Small intestine (tissue), 7 donors: ENCODE data around the gene NEK9. TPM values are rescaled to one million over a fixed set of nuclear protein-coding genes. Genes with fewer than 3 reads are reported as not detected.

Experiments used
- DNase-seq, 2 donors: peaks; one replicate each; pipeline versions ENCODE4 v3.0.0 to v3.0.0-alpha.2; 2013
- FAIRE-seq: peaks from 2 replicates; lab custom pipeline; 2012; peaks lifted over from hg19 to GRCh38; lab: Jason Lieb, UNC
- H3K27ac ChIP-seq, 3 donors: one replicate each; pipeline ENCODE4 v1.5.1; 2013; ENCODE audit warnings: low read length in 2 of 3, mild to moderate bottlenecking in 2 of 3, control low read depth in 1 of 3, inconsistent platforms in 1 of 3, low read depth in 1 of 3, moderate library complexity in 1 of 3
- H3K27me3 ChIP-seq, 3 donors: one replicate each; pipeline ENCODE4 v1.6.1; 2013; ENCODE audit warnings: low read length in 3 of 3, inconsistent platforms in 1 of 3; ENCODE audit not compliant: control insufficient read depth in 3 of 3, insufficient read depth in 3 of 3
- H3K36me3 ChIP-seq, 3 donors: one replicate each; pipeline ENCODE4 v1.6.1; 2013; ENCODE audit warnings: low read length in 3 of 3, inconsistent platforms in 1 of 3, low read depth in 1 of 3, mild to moderate bottlenecking in 1 of 3, moderate library complexity in 1 of 3; ENCODE audit not compliant: control insufficient read depth in 3 of 3, insufficient read depth in 2 of 3
- H3K4me1 ChIP-seq, 3 donors: one replicate each; pipeline ENCODE4 v1.6.1; 2013; ENCODE audit warnings: low read length in 2 of 3, inconsistent platforms in 1 of 3, low read depth in 1 of 3, mild to moderate bottlenecking in 1 of 3, moderate library complexity in 1 of 3; ENCODE audit not compliant: control insufficient read depth in 3 of 3, insufficient read depth in 2 of 3
- H3K4me3 ChIP-seq, 3 donors: one replicate each; pipeline ENCODE4 v1.5.1; 2013; ENCODE audit warnings: low read length in 3 of 3, control low read depth in 1 of 3, inconsistent platforms in 1 of 3, low read depth in 1 of 3, mild to moderate bottlenecking in 1 of 3, moderate library complexity in 1 of 3
- H3K9me3 ChIP-seq, 2 donors: one replicate each; pipeline ENCODE4 v1.6.1; 2013; ENCODE audit warnings: low read depth in 1 of 2, low read length in 1 of 2; ENCODE audit not compliant: control insufficient read depth in 2 of 2, insufficient read depth in 1 of 2
- WGBS, 3 donors: extraction: QIAGEN DNeasy Blood & Tissue Kit; methylation state at CpG; one replicate each; pipeline ENCODE4 v1.1.7; 2013; 5-methylcytosine and 5-hydroxymethylcytosine counted together
- polyA plus RNA-seq, 4 donors: library from polyadenylated mRNA; stranded (reverse) in 3 of 4; unstranded in 1 of 4; fragments of 200-250 nt in 3 of 4; fragments of 120-200 nt in 1 of 4; gene quantifications; one replicate each; pipeline versions ENCODE4 v1.2.1 to v1.2.3, GENCODE V29; 2013
- donor health status: healthy with polysubstance abuse.
- donor health status: control.
- donor health status: control.
- donor health status: Bipolar disorder and iron deficiency.
- donor health status: healthy.

The NEK9 gene
- polyA plus RNA-seq, 4 donors, result 14.9 to 66.5 (median 25.2) TPM

DNA sequence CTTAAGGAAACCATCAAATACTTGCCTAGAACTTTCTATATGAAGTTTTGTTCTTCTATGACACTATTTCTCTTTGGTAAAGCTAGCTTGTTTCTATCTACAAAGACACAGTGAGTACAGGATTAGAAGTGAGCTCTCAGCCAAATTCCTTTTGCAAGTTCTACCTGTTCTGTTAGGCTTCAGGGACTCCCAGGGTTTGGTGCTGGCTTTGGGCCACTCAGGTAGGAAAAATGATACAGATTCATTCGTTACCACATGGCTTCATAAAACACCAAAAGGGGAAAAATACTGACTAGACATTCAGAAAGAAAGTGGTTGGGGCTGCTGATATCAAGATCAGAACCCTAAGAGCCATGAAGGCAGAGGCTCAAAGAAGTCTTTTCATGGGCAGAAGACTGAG, 43.6 kb downstream of the NEK9 start:
- Histone ChIP-seq H3K27me3 (no peaks in the 10 kb centered on the region), H3K9me3 (no peaks in the 10 kb centered on the region), H3K27ac (no peak overlapping the region), H3K4me1 (peaks cover 0 to 5% (median 0%) of the 10 kb centered on the region in 3 donors), H3K4me3 (no peak overlapping the region), H3K36me3 (peaks cover 15 to 41% (median 23%) of the 10 kb centered on the region in 3 donors)
- WGBS, 3 donors, result 78 to 85% (median 85%) methylated on average over 1 of the region's 1 CpG
- no peak for DNase-seq
- FAIRE-seq, result no peak

DNA sequence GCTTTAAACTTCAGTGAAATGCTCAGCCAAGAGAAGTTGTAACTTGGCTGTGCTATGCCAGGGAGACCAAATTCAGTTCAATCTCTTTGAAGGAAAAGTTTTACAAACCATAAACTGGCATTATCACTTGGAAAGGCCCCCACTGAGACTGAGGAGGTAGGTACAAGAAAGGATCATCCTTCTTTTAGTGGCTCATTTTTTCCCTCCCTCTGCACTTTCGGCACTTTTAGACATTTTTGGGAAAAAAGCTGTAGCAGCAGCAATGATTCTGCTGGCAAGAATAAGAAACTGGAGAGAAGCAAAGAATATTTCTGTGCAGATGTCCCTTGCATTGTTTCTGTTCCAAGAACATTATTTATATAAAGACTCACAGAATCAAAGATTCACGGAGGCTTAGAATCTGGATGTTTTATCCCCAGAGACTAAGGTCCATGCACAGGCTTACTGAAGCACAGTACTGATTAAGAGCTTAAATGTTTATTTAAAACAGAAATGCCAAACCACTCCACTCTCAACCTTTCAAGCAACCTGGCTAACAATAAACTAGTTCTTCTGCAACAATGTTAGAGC, 45.1 kb downstream of the NEK9 start:
- H3K4me1 ChIP-seq, result peaks cover 0 to 5% (median 0%) of the 10 kb centered on the region in 3 donors
- DNase-seq (no peak), FAIRE-seq (no peak)
- no peaks in the 10 kb centered on the region for H3K9me3 ChIP-seq
- H3K27ac ChIP-seq, result peak overlapping the region in 1 of 3 donors; percentile 40
- 61 to 85% (median 73%) methylated on average over 2 of the region's 2 CpGs for WGBS, 3 donors
- peaks cover 10 to 34% (median 15%) of the 10 kb centered on the region in 3 donors for H3K36me3 ChIP-seq
- H3K4me3 ChIP-seq, result no peak overlapping the region
- no peaks in the 10 kb centered on the region for H3K27me3 ChIP-seq

GRCh38 chr14:75079521-75079920, 47.3 kb downstream of the NEK9 start:
- Histone ChIP-seq H3K4me3 (no peak overlapping the region), H3K36me3 (peaks cover 6 to 17% (median 8%) of the 10 kb centered on the region in 3 donors), H3K4me1 (peaks cover 0 to 5% (median 0%) of the 10 kb centered on the region in 3 donors), H3K27ac (no peak overlapping the region), H3K9me3 (no peaks in the 10 kb centered on the region), H3K27me3 (no peaks in the 10 kb centered on the region)
- 44 to 62% (median 48%) methylated on average over 4 of the region's 4 CpGs for WGBS, 3 donors
- FAIRE-seq (no peak), DNase-seq (no peak)

DNA sequence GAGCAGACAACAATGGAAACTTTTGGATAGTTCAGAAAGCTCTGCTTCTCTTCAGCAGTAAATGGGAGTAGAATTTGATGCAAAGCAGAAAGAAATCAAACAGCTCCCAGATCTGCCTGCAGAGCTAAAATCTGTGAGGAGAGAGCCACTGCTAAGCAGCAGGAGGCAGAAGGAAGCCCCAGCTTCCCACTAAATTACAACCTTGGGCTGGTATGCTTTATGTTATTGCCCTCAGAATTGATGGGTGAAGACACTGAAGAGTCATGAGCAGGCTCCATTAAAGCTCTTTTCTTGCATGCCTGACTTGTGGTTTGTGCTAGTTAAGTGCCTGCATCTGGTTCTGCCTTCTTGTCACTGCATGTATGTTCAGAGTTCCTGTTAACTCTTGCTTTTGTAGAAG, 49.1 kb downstream of the NEK9 start:
- no peak overlapping the region for H3K4me3 ChIP-seq
- no peak for FAIRE-seq
- H3K27ac ChIP-seq, result no peak overlapping the region
- DNase-seq, result no peak
- H3K36me3 ChIP-seq, result peaks cover 0 to 7% (median 4%) of the 10 kb centered on the region in 3 donors
- H3K27me3 ChIP-seq, result no peaks in the 10 kb centered on the region
- H3K9me3 ChIP-seq, result no peaks in the 10 kb centered on the region
- H3K4me1 ChIP-seq, result peaks cover 0 to 5% (median 0%) of the 10 kb centered on the region in 3 donors

DNA sequence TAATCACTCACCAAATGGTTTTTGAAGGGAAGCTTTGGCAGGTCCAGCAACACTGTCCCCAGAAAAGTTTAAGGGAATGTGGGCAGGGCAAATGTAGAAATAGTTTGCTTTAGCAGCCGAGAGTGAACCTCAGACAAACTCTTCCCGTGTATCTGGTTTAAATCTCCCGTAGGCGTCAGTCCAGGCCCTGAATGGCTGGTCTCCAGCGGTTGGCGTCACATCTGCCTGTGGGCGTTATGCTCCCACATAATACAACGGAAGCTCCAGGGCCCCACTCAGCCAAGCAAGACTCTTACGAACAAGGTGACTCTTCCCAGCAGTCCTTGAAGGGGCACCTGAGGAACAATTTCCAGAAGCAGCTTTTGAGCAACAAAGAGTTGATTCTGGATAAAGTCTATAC, 56.5 kb downstream of the NEK9 start:
- H3K27ac ChIP-seq, result peak overlapping the region; percentile 95 to 98 (median 95)
- WGBS, 3 donors, result 45 to 77% (median 56%) methylated on average over 9 of the region's 9 CpGs
- no peaks in the 10 kb centered on the region for H3K36me3 ChIP-seq
- H3K4me3 ChIP-seq, result peak overlapping the region in 1 of 3 donors; percentile 61
- H3K9me3 ChIP-seq, result no peaks in the 10 kb centered on the region
- no peak for DNase-seq
- FAIRE-seq, result no peak
- H3K27me3 ChIP-seq, result no peaks in the 10 kb centered on the region
- peaks cover 0 to 18% (median 2%) of the 10 kb centered on the region in 3 donors for H3K4me1 ChIP-seq

- H3K27ac ChIP-seq, result peak overlapping the region; percentile 95 to 98 (median 95)
- H3K4me1 ChIP-seq, result peaks cover 0 to 18% (median 2%) of the 10 kb centered on the region in 3 donors
- H3K27me3 ChIP-seq, result no peaks in the 10 kb centered on the region
- H3K9me3 ChIP-seq, result no peaks in the 10 kb centered on the region
- WGBS, 3 donors, result 10 to 32% (median 22%) methylated on average over 12 of the region's 12 CpGs
- peak overlapping the region; percentile 49 to 67 (median 61) for H3K4me3 ChIP-seq
- H3K36me3 ChIP-seq, result no peaks in the 10 kb centered on the region
- DNase-seq, result no peak
- FAIRE-seq, result no peak
These were observed 57.1 kb downstream of the NEK9 start for GRCh38 chr14:75069811-75070145.

- peak; percentile 97 to 98 for DNase-seq
- no peaks in the 10 kb centered on the region for H3K9me3 ChIP-seq
- H3K36me3 ChIP-seq, result no peaks in the 10 kb centered on the region
- peaks cover 0 to 19% (median 2%) of the 10 kb centered on the region in 3 donors for H3K4me1 ChIP-seq
- peak within 1 kb of the TSS; percentile 95 to 98 (median 95) for H3K27ac ChIP-seq
- 1 to 2% (median 1%) methylated on average over 57 to 58 of the region's 58 CpGs for WGBS, 3 donors
- no peak for FAIRE-seq
- no peaks in the 10 kb centered on the region for H3K27me3 ChIP-seq
- H3K4me3 ChIP-seq, result peak within 1 kb of the TSS; percentile 49 to 67 (median 61)
These were observed 57.6 kb downstream of the NEK9 start, which contains the start of gene ZC2HC1C for GRCh38 chr14:75069121-75069810. ZC2HC1C (plus strand) TSS chr14:75069641; CDS start chr14:75070574, 933 bp downstream.

DNA sequence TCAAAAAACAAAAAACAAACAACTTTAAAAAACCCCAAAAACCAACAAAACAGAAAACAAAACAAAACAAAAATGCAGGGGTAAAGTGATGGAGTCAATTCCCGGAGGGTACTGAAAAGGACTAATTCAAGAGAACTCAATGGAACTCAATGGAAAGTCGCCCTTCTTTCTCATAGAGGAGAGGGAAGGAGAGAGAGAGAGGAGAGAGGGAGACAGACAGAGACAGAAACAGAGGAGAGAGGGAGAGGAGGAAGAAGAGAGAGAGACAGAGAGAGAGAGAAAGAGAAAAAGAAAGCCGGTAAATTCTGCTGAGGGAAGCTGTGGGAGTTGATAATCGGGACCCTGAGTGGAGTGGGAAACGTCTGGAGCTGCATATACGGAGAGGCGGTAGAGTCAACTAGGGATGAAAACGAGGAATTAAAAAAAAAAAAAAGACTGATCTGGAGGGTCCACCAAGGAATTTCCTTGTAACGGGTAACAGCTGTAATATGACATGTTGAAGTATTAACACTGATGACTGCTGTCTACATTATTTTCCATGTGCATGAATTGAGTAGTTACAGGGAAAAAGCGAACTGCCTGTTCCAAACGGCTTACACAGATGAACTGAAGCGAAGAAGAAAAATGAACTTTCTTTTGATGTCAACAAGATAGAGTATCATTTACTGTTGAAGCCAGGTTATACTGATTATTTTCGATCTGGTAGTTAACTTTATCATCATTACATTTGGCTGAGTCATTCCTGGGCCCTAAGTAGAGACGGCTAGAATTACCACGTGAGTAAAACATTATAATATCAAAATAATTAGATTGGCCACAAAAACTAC, 58.3 kb downstream of the NEK9 start:
- no peaks in the 10 kb centered on the region for H3K36me3 ChIP-seq
- peak overlapping the region; percentile 49 to 67 (median 61) for H3K4me3 ChIP-seq
- no peaks in the 10 kb centered on the region for H3K9me3 ChIP-seq
- H3K27ac ChIP-seq, result peak overlapping the region; percentile 95 to 98 (median 95)
- no peak for FAIRE-seq
- peaks cover 0 to 20% (median 2%) of the 10 kb centered on the region in 3 donors for H3K4me1 ChIP-seq
- no peaks in the 10 kb centered on the region for H3K27me3 ChIP-seq
- WGBS, 3 donors, result 9 to 19% (median 12%) methylated on average over 15 of the region's 15 CpGs
- DNase-seq, result peak in 1 of 2 donors; percentile 75
